BE2C (cell line): Measurements from ENCODE around the gene PPP1R12B.

Experiments
- DNase-seq: peaks from one replicate; pipeline ENCODE4 v3.0.0-alpha.2; 2020
- H3K27me3 ChIP-seq: fragments of 250-450 bp; sonication (Bioruptor Pico); 2 replicates; pipeline ENCODE4 v1.5.1; 2020; ENCODE audit warnings: mild to moderate bottlenecking
- H3K36me3 ChIP-seq: fragments of 250-450 bp; sonication (Bioruptor Pico); 2 replicates; pipeline ENCODE4 v1.5.1; 2020; ENCODE audit warnings: mild to moderate bottlenecking
- H3K4me1 ChIP-seq: fragments of 250-450 bp; sonication (Bioruptor Pico); 2 replicates; pipeline ENCODE4 v1.5.1; 2020
- H3K4me3 ChIP-seq: 2 replicates; pipeline ENCODE4 v1.5.1; 2011; ENCODE audit warnings: low read depth, low read length
- H3K9me3 ChIP-seq: fragments of 250-450 bp; sonication (Bioruptor Pico); 2 replicates; pipeline ENCODE4 v1.5.1; 2020
- TF ChIP-seq, protein P1 (sequence below): IDR thresholded peaks from 2 replicates; pipeline ENCODE4 v1.5.1; 2012; ENCODE audit warnings: mild to moderate bottlenecking, low read depth, low read length

PPP1R12B gene

DNA sequence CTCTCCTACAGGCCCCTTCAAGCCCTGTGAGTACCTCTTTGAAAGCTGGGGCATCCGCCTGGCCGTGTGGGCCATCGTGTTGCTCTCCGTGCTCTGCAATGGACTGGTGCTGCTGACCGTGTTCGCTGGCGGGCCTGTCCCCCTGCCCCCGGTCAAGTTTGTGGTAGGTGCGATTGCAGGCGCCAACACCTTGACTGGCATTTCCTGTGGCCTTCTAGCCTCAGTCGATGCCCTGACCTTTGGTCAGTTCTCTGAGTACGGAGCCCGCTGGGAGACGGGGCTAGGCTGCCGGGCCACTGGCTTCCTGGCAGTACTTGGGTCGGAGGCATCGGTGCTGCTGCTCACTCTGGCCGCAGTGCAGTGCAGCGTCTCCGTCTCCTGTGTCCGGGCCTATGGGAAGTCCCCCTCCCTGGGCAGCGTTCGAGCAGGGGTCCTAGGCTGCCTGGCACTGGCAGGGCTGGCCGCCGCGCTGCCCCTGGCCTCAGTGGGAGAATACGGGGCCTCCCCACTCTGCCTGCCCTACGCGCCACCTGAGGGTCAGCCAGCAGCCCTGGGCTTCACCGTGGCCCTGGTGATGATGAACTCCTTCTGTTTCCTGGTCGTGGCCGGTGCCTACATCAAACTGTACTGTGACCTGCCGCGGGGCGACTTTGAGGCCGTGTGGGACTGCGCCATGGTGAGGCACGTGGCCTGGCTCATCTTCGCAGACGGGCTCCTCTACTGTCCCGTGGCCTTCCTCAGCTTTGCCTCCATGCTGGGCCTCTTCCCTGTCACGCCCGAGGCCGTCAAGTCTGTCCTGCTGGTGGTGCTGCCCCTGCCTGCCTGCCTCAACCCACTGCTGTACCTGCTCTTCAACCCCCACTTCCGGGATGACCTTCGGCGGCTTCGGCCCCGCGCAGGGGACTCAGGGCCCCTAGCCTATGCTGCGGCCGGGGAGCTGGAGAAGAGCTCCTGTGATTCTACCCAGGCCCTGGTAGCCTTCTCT is 30.3 kb upstream of the PPP1R12B start:
- DNase-seq, result no peak
- TF ChIP-seq, protein P1, sequence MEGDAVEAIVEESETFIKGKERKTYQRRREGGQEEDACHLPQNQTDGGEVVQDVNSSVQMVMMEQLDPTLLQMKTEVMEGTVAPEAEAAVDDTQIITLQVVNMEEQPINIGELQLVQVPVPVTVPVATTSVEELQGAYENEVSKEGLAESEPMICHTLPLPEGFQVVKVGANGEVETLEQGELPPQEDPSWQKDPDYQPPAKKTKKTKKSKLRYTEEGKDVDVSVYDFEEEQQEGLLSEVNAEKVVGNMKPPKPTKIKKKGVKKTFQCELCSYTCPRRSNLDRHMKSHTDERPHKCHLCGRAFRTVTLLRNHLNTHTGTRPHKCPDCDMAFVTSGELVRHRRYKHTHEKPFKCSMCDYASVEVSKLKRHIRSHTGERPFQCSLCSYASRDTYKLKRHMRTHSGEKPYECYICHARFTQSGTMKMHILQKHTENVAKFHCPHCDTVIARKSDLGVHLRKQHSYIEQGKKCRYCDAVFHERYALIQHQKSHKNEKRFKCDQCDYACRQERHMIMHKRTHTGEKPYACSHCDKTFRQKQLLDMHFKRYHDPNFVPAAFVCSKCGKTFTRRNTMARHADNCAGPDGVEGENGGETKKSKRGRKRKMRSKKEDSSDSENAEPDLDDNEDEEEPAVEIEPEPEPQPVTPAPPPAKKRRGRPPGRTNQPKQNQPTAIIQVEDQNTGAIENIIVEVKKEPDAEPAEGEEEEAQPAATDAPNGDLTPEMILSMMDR, result no peak
- H3K4me1 ChIP-seq, result no peaks in the 10 kb centered on the region
- no peaks in the 10 kb centered on the region for H3K36me3 ChIP-seq
- H3K27me3 ChIP-seq, result no peaks in the 10 kb centered on the region
- no peaks in the 10 kb centered on the region for H3K9me3 ChIP-seq
- H3K4me3 ChIP-seq, result no peak overlapping the region

DNA sequence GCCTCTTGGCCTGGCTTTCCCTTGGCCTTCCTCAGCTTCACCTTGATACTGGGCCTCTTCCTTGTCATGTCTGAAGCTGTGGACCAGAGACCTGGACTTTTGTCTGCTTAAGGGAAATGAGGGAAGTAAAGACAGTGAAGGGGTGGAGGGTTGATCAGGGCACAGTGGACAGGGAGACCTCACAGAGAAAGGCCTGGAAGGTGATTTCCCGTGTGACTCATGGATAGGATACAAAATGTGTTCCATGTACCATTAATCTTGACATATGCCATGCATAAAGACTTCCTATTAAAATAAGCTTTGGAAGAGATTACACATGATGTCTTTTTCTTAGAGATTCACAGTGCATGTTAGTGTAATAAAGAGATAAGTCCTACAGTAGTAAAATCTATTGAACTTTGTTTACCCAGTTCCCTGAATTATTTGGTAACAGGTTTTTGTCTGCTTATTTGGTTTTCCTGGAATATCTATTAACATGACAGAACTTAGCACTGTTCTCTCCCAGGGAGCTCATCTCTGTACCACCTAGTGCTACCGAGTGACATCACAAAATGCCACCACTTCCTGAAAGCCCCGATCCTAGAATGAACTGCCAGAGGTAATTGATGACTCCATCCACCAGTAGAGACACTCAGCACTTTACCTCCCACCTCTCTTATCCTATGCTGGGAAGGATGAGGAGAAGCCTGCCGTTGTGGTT is 29.0 kb upstream of the PPP1R12B start:
- TF ChIP-seq, protein P1, result no peak
- H3K4me3 ChIP-seq, result no peak overlapping the region
- no peaks in the 10 kb centered on the region for H3K36me3 ChIP-seq
- no peak for DNase-seq
- H3K4me1 ChIP-seq, result no peaks in the 10 kb centered on the region
- H3K27me3 ChIP-seq, result no peaks in the 10 kb centered on the region
- no peaks in the 10 kb centered on the region for H3K9me3 ChIP-seq

DNA sequence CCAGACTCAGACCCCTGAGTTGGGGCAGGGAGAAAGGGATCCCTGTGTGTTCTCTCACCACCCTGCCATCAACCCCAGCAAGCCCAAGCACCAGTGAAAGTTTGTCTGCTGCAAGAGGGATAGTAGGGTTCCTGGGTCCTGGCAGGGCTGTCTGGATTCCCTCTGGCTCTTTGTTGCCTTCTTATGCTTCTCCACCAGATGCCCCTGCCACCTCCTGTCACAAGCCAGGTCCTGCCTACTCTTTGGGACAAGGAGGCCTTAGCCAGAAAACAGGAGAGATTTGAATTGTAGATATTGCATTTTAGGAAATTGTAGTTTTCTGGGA is 28.5 kb upstream of the PPP1R12B start:
- DNase-seq, result no peak
- H3K36me3 ChIP-seq, result no peaks in the 10 kb centered on the region
- H3K4me3 ChIP-seq, result no peak overlapping the region
- no peaks in the 10 kb centered on the region for H3K27me3 ChIP-seq
- H3K9me3 ChIP-seq, result no peaks in the 10 kb centered on the region
- H3K4me1 ChIP-seq, result no peaks in the 10 kb centered on the region
- TF ChIP-seq, protein P1, result no peak

DNA sequence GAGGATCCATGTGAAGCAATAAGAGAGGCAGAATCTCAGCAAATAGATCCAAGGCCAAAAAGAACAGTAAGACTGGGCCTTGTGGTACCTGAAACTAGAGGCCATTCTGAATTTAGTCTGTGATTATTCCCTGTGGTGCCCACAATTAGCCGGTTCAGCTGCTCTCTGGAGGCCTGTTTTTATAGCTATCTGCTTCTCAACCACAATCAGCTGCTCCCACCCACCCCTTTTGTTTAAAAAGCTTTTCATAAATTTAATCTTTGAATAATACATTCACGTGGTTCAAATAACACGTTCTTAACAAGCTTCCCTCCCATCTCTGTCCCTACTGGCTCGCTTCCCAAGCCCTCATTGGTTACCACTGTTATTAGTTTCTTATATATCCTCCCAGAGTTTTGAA is 24.8 kb upstream of the PPP1R12B start:
- H3K4me3 ChIP-seq, result no peak overlapping the region
- no peaks in the 10 kb centered on the region for H3K27me3 ChIP-seq
- TF ChIP-seq, protein P1, result no peak
- no peaks in the 10 kb centered on the region for H3K9me3 ChIP-seq
- H3K4me1 ChIP-seq, result no peaks in the 10 kb centered on the region
- H3K36me3 ChIP-seq, result no peaks in the 10 kb centered on the region
- no peak for DNase-seq

DNA sequence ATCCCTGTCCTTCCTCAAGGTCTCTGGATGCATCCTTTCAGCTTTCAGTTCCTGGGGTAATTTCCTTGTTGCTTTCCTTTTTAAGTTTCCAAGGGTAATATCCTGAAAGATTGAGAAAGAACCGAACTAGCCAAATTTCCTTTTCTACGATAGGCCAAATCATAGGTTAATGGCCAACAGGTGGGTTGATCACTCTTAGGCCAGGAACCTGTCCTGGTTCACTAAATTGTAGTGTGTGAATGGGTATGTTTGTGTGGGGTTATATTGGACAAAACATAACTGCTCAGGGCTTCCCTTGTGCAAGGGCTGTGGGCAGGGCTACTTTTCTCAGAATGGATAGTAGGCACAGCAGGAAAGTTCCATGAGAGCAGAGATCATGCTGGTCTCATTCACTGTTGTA is 23.9 kb upstream of the PPP1R12B start:
- no peaks in the 10 kb centered on the region for H3K4me1 ChIP-seq
- TF ChIP-seq, protein P1, result no peak
- DNase-seq, result no peak

DNA sequence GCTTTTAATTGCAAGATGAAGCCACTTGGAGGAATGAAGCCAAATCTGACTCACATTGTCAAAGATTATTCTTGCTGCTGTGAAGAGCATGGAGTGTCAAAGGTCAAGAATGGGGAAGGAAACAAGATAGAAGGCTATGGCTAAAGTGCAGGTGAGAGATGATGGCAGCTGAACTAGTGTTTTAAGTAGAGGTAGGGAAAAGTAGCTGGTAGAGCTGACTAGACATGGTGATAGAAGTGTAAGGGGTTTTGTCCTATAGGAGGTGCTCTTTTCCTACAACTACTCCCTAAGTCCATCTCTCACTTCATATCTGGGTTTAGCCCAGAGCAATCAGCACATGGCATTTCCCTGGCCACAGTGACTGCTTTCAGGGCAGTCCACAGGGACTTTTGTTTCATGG is 18.6 kb upstream of the PPP1R12B start:
- no peaks in the 10 kb centered on the region for H3K4me1 ChIP-seq
- no peaks in the 10 kb centered on the region for H3K27me3 ChIP-seq
- TF ChIP-seq, protein P1, result peak; percentile 46
- no peak for DNase-seq
- no peaks in the 10 kb centered on the region for H3K9me3 ChIP-seq
- H3K36me3 ChIP-seq, result peaks cover 48% of the 10 kb centered on the region
- no peak overlapping the region for H3K4me3 ChIP-seq

More for the DNA sequence above, 23.9 kb upstream of the PPP1R12B start:
- Histone ChIP-seq H3K36me3 (peaks cover 4% of the 10 kb centered on the region; the same call in 1 of the 2 replicates), H3K4me3 (no peak overlapping the region), H3K9me3 (no peaks in the 10 kb centered on the region), H3K27me3 (no peaks in the 10 kb centered on the region)
